ENCODE data around the gene RAB44. TPM values are rescaled to one million over a fixed set of nuclear protein-coding genes. Genes with fewer than 3 reads are reported as not detected.
"Not testable (repeated sequence)": the region's sequence is repeated elsewhere in the genome, so short reads cannot be mapped to it uniquely, and the experiment has no call there.

RAB44 gene, protein sequence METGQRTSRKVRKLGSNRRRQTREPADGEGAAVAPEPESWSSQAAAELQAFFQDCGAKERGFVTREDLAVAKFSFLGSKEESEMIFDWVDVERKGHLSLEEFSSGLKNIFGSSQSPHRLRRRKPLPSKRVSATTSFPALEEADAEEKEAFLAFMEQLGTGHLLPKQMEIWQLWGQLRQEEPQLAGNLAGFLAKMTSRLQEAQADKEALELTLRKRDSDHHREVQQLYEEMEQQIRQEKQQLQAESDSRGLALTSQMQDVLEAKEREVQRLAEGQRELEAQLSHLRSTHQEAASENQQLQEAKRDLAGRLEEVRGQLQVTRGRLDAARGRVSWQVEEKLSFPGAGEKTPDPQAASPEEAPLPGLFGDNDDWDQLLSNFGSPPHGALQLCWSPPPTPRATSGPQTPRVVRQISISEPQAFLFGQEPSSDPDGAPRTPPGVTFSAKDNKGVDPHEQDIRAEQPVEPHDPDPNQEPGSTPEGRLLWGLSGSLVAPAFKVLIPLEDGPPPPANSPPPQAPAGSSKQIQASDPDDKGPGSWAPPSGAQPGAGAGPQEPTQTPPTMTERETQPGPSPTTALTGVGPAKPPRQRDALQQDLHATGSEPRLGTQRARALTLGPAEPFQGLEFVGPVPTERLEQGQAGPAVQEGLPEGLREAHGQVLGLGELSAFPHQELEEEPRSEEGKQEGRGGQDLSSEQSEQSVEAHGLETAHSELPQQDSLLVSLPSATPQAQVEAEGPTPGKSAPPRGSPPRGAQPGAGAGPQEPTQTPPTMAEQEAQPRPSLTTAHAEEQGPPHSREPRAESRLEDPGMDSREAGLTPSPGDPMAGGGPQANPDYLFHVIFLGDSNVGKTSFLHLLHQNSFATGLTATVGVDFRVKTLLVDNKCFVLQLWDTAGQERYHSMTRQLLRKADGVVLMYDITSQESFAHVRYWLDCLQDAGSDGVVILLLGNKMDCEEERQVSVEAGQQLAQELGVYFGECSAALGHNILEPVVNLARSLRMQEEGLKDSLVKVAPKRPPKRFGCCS
- polyA plus RNA-seq (2013, experiment 1 of 2): 0.11 TPM
- polyA plus RNA-seq (2013, experiment 2 of 2): 0.15 TPM

DNA sequence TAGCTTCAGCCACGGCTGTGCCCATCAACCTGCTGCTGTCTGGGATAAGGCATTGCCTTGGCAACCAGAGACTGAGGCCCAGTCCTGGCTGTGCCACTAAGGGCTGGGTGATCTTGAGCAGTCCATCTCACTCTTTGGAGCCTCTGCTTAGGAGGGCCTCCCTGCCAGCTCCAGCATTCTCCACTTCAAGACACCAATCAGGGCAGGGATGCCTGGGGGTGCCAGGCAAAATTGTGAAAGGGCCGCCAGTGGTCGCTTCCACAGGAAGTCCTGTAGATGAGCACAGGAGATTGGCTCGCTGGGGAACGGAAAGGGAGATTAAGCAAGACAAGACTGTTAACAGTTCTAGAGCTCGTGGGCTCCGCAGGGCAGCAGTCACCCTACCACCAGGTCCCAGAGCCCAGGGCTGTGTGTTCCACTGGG, at the start of gene RAB44:
RAB44 (plus strand) TSS at position 346 of the 423 bp plus-strand sequence. CDS start 6,410 bp downstream, outside the sequence.
- H3K4me3 ChIP-seq (ENCODE audit: extremely low read depth, insufficient read depth, low read length, poor library complexity, severe bottlenecking): no peak within 1 kb of the TSS
- H3K9me3 ChIP-seq (ENCODE audit: control insufficient read depth, low read length): peaks cover 5% of the 10 kb centered on the region
- H3K27ac ChIP-seq (ENCODE audit: low read depth, low read length, severe bottlenecking): no peak within 1 kb of the TSS
- WGBS, 2 experiments (ENCODE audit: insufficient coverage in 2 of 2): 91 to 92% methylated on average over 6 to 7 of the region's 7 CpGs
- H3K36me3 ChIP-seq (ENCODE audit: control insufficient read depth, insufficient read depth, low read length): no peaks in the 10 kb centered on the region
- H3K4me1 ChIP-seq (ENCODE audit: control insufficient read depth, insufficient read depth, low read length, poor library complexity, severe bottlenecking): no peaks in the 10 kb centered on the region

DNA sequence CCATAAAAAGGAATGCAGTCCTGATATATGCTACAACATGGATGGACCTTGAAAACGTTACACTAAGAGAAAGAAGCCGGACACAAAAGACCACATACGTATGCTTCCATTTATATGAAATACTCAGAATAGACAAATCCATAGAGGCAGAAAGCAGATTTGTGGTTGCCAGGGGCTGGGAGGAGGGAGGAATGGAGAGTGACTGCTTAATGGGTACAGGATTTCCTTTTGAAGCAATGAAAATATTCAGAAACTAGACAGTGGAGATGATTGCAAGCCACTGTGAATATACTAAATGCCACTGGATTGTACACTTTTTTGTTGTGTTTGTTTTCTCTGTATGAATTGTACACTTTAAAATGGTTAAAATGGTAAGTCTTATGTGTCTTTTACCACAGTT, 48.5 kb upstream of the RAB44 start:
- Histone ChIP-seq H3K27ac (ENCODE audit: low read depth, low read length, severe bottlenecking) (no peak overlapping the region), H3K4me1 (ENCODE audit: control insufficient read depth, insufficient read depth, low read length, poor library complexity, severe bottlenecking) (peaks cover 13% of the 10 kb centered on the region), H3K9me3 (ENCODE audit: control insufficient read depth, low read length) (no peaks in the 10 kb centered on the region), H3K36me3 (ENCODE audit: control insufficient read depth, insufficient read depth, low read length) (no peaks in the 10 kb centered on the region), H3K4me3 (ENCODE audit: extremely low read depth, insufficient read depth, low read length, poor library complexity, severe bottlenecking) (no peak overlapping the region)
- WGBS, 2 experiments (ENCODE audit: insufficient coverage in 2 of 2): 100% methylated on average over 1 of the region's 3 CpGs; no CpG with 5 or more reads in 1 of the 2 experiments

DNA sequence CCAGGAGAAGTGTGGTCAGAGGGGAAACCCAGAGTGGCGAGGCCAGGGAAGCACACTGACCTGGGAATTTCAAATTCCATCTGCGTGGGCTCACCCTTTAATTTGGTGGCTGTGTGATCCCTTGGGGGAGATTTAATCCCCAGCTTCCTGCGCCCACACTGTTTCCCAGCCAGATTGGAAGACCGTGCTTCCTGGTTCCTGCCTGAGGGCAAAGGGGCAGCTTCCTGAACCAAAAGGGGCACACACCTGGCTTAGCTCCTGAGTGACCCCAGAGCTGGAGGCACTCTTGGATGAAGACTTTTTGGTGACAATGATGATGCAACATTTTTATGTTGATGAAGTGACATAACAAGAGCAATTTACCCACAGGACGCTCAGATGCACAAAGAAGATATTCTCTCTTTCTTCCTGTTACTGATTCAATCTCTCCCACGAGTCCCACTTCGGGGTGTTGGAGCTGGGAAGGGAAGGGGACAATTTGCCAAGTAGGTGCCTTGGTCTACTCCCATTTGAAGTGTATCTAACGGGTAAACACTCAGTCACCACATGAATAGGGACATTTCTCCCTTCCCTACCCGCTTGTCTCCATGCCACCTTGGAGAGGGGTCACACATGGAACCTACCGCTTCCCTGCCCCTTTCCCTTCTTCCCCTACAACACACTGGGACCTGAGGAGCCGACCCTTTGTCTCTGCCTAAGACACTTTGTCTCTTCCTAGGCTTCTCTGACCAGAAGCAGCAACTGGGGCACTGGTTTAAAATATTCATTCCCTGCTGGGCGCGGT, 47.7 kb upstream of the RAB44 start:
- Histone ChIP-seq H3K27ac (ENCODE audit: low read depth, low read length, severe bottlenecking) (no peak overlapping the region), H3K4me1 (ENCODE audit: control insufficient read depth, insufficient read depth, low read length, poor library complexity, severe bottlenecking) (peaks cover 7% of the 10 kb centered on the region), H3K36me3 (ENCODE audit: control insufficient read depth, insufficient read depth, low read length) (no peaks in the 10 kb centered on the region), H3K4me3 (ENCODE audit: extremely low read depth, insufficient read depth, low read length, poor library complexity, severe bottlenecking) (no peak overlapping the region), H3K9me3 (ENCODE audit: control insufficient read depth, low read length) (no peaks in the 10 kb centered on the region)
- 88 to 89% methylated on average over 9 to 10 of the region's 13 CpGs for WGBS, 2 experiments (ENCODE audit: insufficient coverage in 2 of 2)

DNA sequence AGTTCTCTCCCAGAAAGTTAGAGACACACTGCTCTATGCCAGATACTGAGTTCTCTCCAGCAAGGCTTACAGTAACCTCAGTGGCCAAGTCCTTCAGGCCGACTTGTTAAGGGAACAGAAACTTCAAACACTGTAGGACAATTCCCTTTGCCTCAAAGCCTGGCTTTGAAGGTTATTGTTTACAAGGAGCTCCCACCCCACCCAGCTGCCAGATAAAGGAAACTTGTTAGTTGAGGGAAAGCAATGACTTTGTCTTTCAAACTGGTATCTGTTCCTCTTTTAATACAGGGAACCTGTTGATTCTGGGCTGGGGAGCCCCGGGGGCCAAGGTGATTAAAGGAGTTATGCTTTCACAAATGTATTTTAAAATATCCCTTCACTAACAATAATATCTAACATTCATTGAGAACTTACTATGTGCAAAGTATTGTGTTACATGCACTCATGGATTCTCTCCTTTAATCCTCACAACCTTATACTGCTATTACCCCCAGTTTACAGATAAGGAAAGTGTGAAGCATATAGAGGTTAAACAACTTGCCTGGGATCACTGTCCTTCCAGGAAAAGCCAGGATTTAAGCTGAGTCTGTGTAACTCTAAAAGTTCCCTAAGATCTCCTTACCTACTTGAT, 46.7 kb upstream of the RAB44 start:
- 14 to 40% methylated on average over 1 of the region's 2 CpGs for WGBS, 2 experiments (ENCODE audit: insufficient coverage in 2 of 2)
- Histone ChIP-seq H3K4me3 (ENCODE audit: extremely low read depth, insufficient read depth, low read length, poor library complexity, severe bottlenecking) (no peak overlapping the region), H3K4me1 (ENCODE audit: control insufficient read depth, insufficient read depth, low read length, poor library complexity, severe bottlenecking) (peaks cover 6% of the 10 kb centered on the region), H3K27ac (ENCODE audit: low read depth, low read length, severe bottlenecking) (no peak overlapping the region), H3K36me3 (ENCODE audit: control insufficient read depth, insufficient read depth, low read length) (no peaks in the 10 kb centered on the region), H3K9me3 (ENCODE audit: control insufficient read depth, low read length) (no peaks in the 10 kb centered on the region)

DNA sequence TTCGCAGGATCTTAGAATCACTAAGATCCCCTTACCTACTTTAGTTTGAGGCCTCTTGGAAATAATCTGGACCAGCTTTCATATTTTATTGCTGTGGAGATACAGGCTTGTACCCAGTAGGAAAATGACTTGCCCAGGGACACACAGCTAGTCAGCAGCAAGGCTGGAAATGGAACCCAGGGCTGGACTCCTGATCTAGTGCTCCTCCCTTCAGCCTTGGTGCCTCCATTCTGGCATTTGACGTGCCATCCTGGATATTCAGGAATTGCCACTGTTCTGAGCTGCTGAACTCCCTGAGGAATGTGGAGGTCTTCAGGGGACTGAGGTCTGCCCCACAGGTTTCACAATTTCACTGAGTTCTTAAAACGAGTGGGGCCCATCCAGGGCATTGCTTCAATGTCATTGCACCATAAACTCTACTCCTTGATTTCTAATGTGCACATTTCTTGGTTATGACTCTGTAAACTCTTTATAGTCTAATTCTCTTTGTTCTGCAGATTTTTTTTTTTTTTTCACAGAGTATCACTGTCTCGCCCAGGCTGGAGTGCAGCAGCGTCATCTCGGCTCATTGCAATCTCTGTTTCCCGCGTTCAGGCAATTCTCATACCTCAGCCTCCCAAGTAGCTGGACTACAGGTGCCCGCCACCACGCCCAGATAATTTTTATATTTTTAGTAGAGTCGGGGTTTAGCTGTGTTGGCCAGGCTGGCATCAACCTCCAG, 45.8 kb upstream of the RAB44 start:
- Histone ChIP-seq H3K4me1 (ENCODE audit: control insufficient read depth, insufficient read depth, low read length, poor library complexity, severe bottlenecking) (peaks cover 6% of the 10 kb centered on the region), H3K27ac (ENCODE audit: low read depth, low read length, severe bottlenecking) (no peak overlapping the region), H3K9me3 (ENCODE audit: control insufficient read depth, low read length) (no peaks in the 10 kb centered on the region), H3K4me3 (ENCODE audit: extremely low read depth, insufficient read depth, low read length, poor library complexity, severe bottlenecking) (no peak overlapping the region), H3K36me3 (ENCODE audit: control insufficient read depth, insufficient read depth, low read length) (no peaks in the 10 kb centered on the region)
- WGBS, 2 experiments (ENCODE audit: insufficient coverage in 2 of 2): 95 to 96% methylated on average over 4 of the region's 11 CpGs

DNA sequence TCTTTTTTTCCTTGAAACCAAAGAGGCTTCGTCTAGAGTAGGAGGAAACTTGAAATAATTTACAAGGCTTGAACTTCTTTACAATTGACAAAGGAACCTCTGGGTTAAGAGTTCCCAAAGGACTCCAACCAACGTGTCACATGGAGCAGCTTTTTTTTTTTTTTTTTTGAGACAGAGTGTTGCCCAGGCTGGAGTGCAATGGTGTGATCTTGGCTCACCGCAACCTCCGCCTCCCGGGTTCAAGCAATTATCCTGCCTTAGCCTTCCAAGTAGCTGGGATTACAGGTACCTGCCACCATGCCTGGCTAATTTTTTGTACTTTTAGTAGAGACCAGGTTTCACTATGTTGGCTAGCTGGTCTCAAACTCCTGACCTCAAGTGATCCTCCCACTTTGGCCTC, 43.2 kb upstream of the RAB44 start:
- H3K4me1 ChIP-seq (ENCODE audit: control insufficient read depth, insufficient read depth, low read length, poor library complexity, severe bottlenecking); H3K4me3 ChIP-seq (ENCODE audit: extremely low read depth, insufficient read depth, low read length, poor library complexity, severe bottlenecking); H3K27ac ChIP-seq (ENCODE audit: low read depth, low read length, severe bottlenecking); H3K36me3 ChIP-seq (ENCODE audit: control insufficient read depth, insufficient read depth, low read length); H3K9me3 ChIP-seq (ENCODE audit: control insufficient read depth, low read length): not testable (repeated sequence)
- 92 to 100% methylated on average over 1 to 3 of the region's 5 CpGs for WGBS, 2 experiments (ENCODE audit: insufficient coverage in 2 of 2)

DNA sequence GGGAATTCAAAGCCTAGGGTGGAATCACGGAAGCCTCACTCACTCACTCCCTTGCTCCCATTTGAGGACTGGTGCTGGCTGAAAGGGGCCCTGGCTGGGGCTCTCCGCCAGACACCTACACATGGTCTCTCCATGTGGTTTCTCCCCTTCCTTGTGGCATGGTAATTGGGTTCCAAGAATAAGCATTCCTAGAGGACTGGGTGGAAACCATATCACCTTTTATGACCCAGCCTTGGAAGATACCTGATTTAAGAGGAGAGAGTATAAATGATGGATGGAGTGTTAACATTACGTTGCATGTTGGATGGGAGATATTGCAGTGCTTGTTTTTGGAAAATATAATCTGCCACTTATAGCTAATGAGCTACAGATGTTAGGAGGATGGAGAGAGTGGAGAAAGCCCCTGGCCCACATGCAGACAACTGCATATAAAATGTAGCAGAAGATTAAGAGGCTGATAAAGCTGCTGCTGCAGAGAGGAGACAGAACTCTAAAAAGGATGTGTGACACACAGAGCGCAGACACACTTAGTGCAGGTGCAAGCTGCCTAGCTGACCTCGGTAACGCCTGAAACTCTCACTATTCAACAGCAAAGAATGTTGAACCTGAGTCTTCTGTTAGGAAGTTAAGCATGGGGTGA, 42.4 kb upstream of the RAB44 start:
- 95 to 100% methylated on average over 3 of the region's 6 CpGs for WGBS, 2 experiments (ENCODE audit: insufficient coverage in 2 of 2)
- Histone ChIP-seq H3K36me3 (ENCODE audit: control insufficient read depth, insufficient read depth, low read length) (no peaks in the 10 kb centered on the region), H3K27ac (ENCODE audit: low read depth, low read length, severe bottlenecking) (no peak overlapping the region), H3K4me3 (ENCODE audit: extremely low read depth, insufficient read depth, low read length, poor library complexity, severe bottlenecking) (no peak overlapping the region), H3K4me1 (ENCODE audit: control insufficient read depth, insufficient read depth, low read length, poor library complexity, severe bottlenecking) (no peaks in the 10 kb centered on the region), H3K9me3 (ENCODE audit: control insufficient read depth, low read length) (no peaks in the 10 kb centered on the region)

DNA sequence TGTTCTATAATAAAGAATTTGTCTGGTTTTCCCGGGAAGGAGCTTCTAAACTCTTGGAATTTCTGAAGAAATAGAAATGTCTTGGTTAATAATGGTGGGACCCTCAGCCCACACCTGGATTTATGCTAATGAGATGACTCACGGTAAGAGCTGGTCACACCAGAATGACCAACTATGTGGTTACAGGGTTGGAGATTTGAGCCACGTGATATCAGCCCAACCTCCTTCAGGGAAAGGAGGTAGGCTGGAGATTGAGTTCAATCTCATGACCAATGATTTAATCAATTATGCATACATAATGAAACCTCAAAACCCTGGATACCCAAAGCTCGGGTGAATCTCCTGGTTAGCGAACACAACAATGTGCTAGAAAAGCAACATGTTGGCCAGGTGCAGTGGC, 41.2 kb upstream of the RAB44 start:
- no peak overlapping the region for H3K4me3 ChIP-seq (ENCODE audit: extremely low read depth, insufficient read depth, low read length, poor library complexity, severe bottlenecking)
- no peaks in the 10 kb centered on the region for H3K4me1 ChIP-seq (ENCODE audit: control insufficient read depth, insufficient read depth, low read length, poor library complexity, severe bottlenecking)
- no peaks in the 10 kb centered on the region for H3K36me3 ChIP-seq (ENCODE audit: control insufficient read depth, insufficient read depth, low read length)
- WGBS, 2 experiments (ENCODE audit: insufficient coverage in 2 of 2): 66 to 82% methylated on average over 3 to 4 of the region's 5 CpGs
- no peaks in the 10 kb centered on the region for H3K9me3 ChIP-seq (ENCODE audit: control insufficient read depth, low read length)
- H3K27ac ChIP-seq (ENCODE audit: low read depth, low read length, severe bottlenecking): no peak overlapping the region

DNA sequence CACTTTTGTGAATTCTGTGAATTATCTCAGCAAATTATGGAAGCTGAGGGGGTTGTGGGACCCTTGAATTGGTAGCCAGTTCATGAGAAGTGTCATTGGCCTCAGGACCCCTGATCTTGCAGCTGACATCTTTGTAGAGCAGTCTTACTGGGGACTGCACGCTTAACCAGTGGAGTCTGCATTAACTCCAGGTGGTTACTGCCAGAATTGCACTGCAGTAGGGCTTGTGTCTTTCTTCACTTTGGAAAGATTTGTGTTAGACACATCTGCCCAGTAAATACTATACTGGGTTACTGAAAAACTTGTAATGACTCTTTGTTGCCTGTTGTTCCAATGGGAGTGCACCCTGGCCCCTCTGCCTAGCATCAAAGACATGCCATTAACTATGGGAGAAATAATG, 40.4 kb upstream of the RAB44 start:
- Histone ChIP-seq H3K27ac (ENCODE audit: low read depth, low read length, severe bottlenecking) (no peak overlapping the region), H3K9me3 (ENCODE audit: control insufficient read depth, low read length) (no peaks in the 10 kb centered on the region), H3K4me3 (ENCODE audit: extremely low read depth, insufficient read depth, low read length, poor library complexity, severe bottlenecking) (no peak overlapping the region), H3K4me1 (ENCODE audit: control insufficient read depth, insufficient read depth, low read length, poor library complexity, severe bottlenecking) (no peaks in the 10 kb centered on the region), H3K36me3 (ENCODE audit: control insufficient read depth, insufficient read depth, low read length) (no peaks in the 10 kb centered on the region)
- 80% methylated on average over 1 of the region's 1 CpG; no CpG with 5 or more reads in 1 of the 2 experiments for WGBS, 2 experiments (ENCODE audit: insufficient coverage in 2 of 2)

All from mesodermal cell (in vitro differentiated cells).